ENCODE measurements around the gene PCP2.
"Not testable (repeated sequence)": the region's sequence is repeated elsewhere in the genome, so short reads cannot be mapped to it uniquely, and the experiment has no call there.

PCP2 gene

DNA sequence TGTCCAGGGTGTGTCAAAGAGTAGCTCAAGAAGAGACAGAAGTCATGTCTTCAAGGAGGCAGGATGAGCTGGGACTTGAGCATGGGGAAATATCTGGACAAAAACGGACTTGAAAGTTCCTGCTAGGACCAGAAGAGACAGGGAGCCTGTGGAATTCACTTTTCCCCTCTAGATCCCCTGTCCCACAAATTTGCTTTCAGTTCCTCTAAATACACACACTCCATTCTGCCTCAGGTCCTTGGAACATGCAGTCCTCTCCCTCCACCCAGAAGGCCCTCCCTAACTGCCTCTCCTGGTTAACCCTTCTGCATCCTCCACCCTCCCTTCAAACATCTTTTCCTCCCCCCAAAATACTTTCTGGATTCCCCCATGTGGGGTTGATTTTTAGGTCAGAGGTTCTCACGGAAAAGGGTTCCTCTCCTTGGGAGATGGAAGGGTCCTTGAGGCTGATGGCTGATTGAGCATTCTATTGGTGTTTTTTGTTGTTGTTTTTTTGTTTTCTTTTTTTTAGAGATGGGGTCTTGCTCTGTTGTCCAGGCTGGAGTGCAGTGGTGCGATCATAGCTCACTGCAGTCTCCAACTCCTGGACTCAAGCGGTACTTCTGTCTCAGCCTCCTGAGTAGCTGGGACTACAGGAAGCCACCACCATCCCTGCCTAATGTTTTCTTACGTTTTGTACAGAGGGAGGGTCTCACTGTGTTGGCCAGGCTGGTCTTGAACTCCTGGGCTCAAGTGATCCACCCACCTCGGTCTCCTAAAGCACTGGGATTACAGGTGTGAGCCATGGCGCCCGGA is 28.4 kb upstream of the PCP2 start:
- no peak for DNase-seq

- DNase-seq: peak; percentile 88
These were observed 24.7 kb upstream of the PCP2 start for GRCh38 chr19:7658219-7658686.

- peak; percentile 94 for DNase-seq
These were observed 23.7 kb upstream of the PCP2 start for GRCh38 chr19:7657131-7657751.

DNA sequence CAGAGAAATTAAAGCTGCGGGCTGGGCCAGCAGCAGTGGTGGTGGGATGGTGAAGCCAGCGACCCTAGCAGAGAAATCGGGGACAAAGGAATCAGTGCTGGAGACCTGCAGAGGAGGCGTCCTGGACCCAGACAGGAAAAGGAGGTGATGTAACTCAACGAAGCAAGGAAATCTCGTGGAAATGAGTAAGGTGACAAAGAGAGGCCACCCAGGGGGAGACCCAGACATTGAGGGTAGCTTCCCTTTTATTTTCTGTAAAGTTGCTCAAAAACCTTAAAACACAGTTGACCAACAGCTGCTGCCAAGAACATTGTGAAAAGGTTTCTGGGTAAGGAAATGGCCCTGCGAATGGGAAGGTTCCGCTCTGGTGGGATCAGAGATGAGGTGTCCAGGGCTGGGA is 22.1 kb upstream of the PCP2 start:
- DNase-seq: peak; percentile 90

DNA sequence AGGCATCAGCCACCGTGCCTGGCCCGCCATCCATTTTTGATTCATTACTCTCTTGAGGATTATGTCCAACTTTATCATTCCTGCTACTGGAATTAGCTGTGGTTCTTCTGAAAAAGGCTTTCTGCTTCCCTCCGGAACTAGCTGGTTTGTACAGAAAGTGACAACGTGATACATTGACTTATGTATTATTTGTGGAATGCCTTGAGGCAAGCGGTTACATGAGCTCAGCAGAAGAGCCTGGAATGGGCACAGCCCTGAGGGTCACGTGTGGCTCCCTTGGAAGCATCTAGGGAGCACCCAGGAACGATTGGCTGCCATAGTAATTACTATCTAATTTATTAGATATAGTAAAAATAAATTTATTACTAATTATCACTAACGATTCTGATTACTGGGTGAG is 20.9 kb upstream of the PCP2 start:
- DNase-seq: no peak

- DNase-seq: peak; percentile 97
These were observed 18.6 kb upstream of the PCP2 start for GRCh38 chr19:7652061-7652641.

DNA sequence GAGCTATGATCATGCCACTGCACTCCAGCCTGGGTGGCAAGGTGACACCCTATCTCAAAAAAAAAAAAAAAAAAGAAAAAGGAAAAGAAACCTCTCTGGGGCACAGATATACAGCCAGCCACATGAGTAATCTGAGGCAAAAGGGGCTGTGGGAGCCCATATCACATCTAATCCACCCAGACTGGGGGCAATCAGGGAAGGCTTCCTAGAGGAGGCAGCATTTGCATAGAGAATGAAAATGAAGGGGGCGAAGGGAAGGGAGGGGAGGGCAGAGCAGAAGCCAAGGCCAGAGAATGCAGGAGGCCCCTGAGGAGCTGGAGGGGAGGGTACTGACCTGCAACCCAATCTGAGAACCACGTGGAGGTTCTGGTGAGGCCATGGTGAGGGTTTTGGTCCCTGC is 16.6 kb upstream of the PCP2 start:
- DNase-seq: no peak

DNA sequence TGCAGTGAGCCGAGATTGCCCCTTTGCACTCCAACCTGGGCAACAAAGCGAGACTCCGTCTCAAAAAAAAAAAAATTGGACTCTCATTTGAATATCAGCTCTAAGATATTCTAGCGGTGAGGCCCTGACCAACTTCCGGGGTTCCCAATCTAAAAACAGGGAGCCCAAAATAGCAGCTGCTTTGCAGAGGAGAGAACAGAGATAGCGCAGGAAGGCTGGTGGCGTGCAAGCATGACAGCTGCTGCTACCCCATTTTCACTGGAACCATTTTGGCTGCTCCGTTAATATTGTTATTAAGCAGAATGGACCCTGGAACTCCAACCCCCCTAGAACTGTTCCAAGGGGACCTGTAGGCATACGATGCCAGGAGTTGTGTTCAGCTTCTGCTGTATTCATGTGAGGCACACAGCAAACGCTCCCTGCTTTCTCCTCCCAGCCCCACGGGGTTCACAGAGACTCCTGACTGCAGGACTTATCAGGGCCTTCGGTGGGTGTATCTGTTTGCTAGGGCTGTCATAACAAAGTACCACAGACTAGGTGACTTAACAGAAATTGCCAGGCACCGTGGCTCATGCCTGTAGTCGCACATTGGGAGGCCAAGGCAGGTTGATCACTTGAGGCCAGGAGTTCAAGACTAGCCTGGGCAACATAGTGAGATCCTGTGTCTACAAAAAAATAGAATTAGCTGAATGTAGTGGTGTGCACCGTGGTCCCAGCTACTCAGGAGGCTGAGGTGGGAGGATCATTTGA is 14.9 kb upstream of the PCP2 start:
- DNase-seq: no peak

DNA sequence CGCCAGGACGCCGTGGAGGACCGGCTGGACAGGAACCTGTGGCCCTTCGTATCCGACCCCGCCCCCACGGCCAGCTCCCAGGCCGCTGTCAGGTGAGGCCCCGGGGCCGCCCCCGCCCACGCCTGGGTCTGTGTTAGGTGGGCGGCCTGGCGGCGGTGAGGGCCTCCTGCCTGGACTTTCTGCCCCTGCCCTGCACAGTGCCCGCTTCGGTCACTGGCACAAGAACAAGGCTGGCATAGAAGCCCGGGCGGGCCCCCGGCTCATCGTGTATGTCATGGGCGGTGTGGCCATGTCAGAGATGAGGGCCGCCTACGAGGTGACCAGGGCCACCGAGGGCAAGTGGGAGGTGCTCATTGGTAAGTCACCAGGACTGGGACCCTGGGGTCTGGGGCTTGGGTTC is 13.6 kb upstream of the PCP2 start:
- DNase-seq: no peak

- no peak for DNase-seq
These were observed 12.8 kb upstream of the PCP2 start for GRCh38 chr19:7646426-7646700.

DNA sequence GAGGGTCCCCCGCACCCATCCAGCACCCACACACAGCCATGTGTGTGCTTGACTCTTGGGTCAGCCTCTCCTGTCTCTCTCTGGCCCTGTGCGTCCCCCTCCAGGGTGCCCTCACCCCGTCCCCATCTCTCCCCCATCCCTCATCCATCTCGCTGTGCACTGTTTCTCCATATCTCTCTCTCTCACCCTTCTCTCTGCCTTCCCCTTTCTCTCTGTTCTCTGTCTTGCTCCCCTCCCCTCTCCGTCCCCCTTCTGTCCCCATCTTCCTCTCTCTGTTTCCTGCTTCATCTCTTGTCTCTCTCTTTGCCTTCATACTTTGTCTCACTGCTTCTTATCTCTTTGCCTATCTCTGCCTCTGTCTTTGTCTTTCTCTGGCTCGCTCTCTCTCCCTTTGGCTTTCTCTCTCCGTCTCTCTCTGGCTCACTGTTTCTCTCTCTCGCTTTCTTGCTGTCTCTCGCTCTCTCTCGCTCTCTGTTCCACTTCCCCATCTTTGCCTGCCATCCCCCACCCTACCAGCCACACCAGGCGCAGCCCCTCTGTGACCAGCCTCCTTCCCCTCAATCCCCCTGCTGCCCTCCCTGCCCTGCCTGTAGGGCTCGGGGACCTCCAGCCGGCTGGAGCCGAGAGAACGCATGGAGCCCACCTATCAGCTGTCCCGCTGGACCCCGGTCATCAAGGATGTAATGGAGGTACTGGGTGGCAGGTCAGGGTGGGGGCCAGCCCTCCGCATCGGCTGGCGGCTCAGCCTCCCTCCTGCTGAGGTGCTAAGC is 12.3 kb upstream of the PCP2 start:
- DNase-seq: no peak

GRCh38 chr19:7645163-7645562 is 11.6 kb upstream of the PCP2 start:
- peak; percentile 57 for DNase-seq

DNA sequence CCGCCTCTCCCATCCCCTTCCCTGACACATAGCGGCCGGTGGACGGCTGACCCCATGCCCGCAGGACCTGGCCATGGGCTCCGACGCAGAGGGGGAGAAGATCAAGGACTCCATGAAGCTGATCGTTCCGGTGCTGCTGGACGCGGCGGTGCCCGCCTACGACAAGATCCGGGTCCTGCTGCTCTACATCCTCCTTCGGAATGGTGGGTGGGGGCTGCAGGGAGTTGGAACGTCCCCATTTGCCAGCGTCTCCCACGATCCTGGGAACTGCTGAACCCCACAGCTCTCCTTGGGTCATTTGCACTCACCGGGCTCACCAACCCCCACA is 11.0 kb upstream of the PCP2 start:
- DNase-seq: no peak

- DNase-seq: not testable (repeated sequence)
These were observed 10.4 kb upstream of the PCP2 start for GRCh38 chr19:7643629-7644549.

DNA sequence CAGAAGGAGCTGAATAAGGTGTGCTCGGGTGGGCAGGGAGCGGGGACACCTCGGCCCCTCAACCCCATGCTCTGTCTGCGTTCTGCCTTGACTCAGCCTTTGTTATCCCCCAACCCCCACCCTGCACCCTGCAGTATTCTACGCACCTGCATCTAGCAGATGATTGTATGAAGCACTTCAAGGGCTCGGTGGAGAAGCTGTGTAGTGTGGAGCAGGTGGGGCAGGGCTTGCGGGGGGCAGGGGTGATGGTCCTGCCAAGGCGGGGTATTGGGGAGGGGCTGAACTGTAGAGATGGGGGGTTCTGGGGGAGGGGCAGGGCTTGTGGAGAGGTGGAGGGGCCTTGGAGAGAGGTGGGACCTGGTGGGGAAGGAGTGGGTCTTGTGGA is 9.5 kb upstream of the PCP2 start:
- DNase-seq: no peak

DNA sequence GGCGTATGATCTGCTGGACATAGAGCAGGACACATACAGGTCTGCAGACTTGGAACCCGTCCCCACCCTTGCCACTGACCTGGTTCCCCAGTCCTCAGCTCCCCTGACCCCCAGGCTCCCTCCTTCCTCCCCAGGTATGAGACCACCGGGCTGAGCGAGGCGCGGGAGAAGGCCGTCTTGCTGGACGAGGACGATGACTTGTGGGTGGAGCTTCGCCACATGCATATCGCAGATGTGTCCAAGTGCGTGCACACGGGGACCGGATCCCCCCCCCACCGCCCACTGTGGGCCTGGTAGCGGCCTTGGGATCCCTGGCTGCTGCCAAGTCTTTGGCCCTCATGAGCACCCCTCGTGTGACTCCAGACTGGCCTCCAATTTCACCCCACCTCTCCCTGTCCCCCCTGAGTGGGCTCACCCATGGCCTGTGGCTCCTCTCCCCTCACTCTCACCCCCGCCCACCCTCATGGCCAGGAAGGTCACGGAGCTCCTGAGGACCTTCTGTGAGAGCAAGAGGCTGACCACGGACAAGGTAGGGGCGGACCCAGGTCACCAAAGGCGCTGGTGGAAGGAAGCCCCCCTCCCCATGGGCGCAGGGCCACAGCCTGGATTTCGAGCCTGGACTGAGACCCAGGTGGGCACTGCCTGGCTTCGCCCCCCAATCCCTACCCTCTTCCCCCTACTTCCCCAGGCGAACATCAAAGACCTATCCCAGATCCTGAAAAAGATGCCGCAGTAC is 8.9 kb upstream of the PCP2 start:
- DNase-seq: no peak

- DNase-seq: no peak
These were observed 8.1 kb upstream of the PCP2 start for GRCh38 chr19:7641290-7642276.

- DNase-seq: no peak
These were observed 7.3 kb upstream of the PCP2 start for GRCh38 chr19:7640803-7641202.

- no peak for DNase-seq
These were observed 6.4 kb upstream of the PCP2 start for GRCh38 chr19:7639863-7640348.

Data from suppressor macrophage treated with lipopolysaccharide for 4 hours (primary cell).